Parathyroid adenoma (tissue), 2 donors: ENCODE data around the gene TANC1.
A peak's percentile ranks its signal among the peaks of the same experiment; 100 is the strongest.

Experiments used
- H2AFZ ChIP-seq: fragments of 300-600 bp; sonication (generic); one replicate; pipeline ENCODE4 v1.7.0; 2017; ENCODE audit warnings: antibody characterized with exemption, mild to moderate bottlenecking
- H3K27ac ChIP-seq: fragments of 300-600 bp; sonication (generic); one replicate; pipeline ENCODE4 v1.7.0; 2017
- H3K27me3 ChIP-seq: fragments of 300-600 bp; sonication (generic); one replicate; pipeline ENCODE4 v1.7.0; 2017; ENCODE audit warnings: low read length; ENCODE audit not compliant: control insufficient read depth, insufficient read depth
- H3K36me3 ChIP-seq: fragments of 300-600 bp; sonication (generic); one replicate; pipeline ENCODE4 v1.7.0; 2017; ENCODE audit warnings: low read length; ENCODE audit not compliant: control insufficient read depth, insufficient read depth
- H3K4me1 ChIP-seq: fragments of 300-600 bp; sonication (generic); one replicate; pipeline ENCODE4 v1.7.0; 2017; ENCODE audit warnings: control low read depth
- H3K4me2 ChIP-seq: fragments of 300-600 bp; sonication (generic); one replicate; pipeline ENCODE4 v1.7.0; 2017; ENCODE audit warnings: low read length
- H3K4me3 ChIP-seq: fragments of 300-600 bp; sonication (generic); one replicate; pipeline ENCODE4 v1.7.0; 2017; ENCODE audit warnings: low read depth, low read length
- H3K79me2 ChIP-seq: fragments of 300-600 bp; sonication (generic); one replicate; pipeline ENCODE4 v1.7.0; 2017; ENCODE audit warnings: control low read depth
- H3K9ac ChIP-seq: fragments of 300-600 bp; sonication (generic); one replicate; pipeline ENCODE4 v1.7.0; 2017; ENCODE audit warnings: mild to moderate bottlenecking
- H3K9me3 ChIP-seq: fragments of 300-600 bp; sonication (generic); one replicate; pipeline ENCODE4 v1.7.0; 2017; ENCODE audit warnings: low read length; ENCODE audit not compliant: control insufficient read depth
- CTCF ChIP-seq: fragments of 300-600 bp; sonication (generic); IDR thresholded peaks from one replicate; pipeline ENCODE4 v1.7.0; 2017; ENCODE audit warnings: antibody characterized with exemption, mild to moderate bottlenecking
- donor health status: primary hyperparathyroidism.

TANC1 gene

GRCh38 chr2:159086342-159086741 lies 117.9 kb downstream of the TANC1 start:
- no peaks in the 10 kb centered on the region for H3K4me1 ChIP-seq

GRCh38 chr2:159086826-159087225 lies 118.4 kb downstream of the TANC1 start:
- no peaks in the 10 kb centered on the region for H3K36me3 ChIP-seq
- no peak overlapping the region for H3K4me2 ChIP-seq
- no peaks in the 10 kb centered on the region for H3K9me3 ChIP-seq
- no peaks in the 10 kb centered on the region for H3K27me3 ChIP-seq
- no peak overlapping the region for H2AFZ ChIP-seq
- H3K4me1 ChIP-seq = no peaks in the 10 kb centered on the region
- H3K79me2 ChIP-seq = peaks cover 3% of the 10 kb centered on the region
- no peak overlapping the region for H3K9ac ChIP-seq
- no peak for TF ChIP-seq CTCF
- H3K27ac ChIP-seq = no peak overlapping the region
- no peak overlapping the region for H3K4me3 ChIP-seq

More at GRCh38 chr2:159086342-159086741, 117.9 kb downstream of the TANC1 start:
- Histone ChIP-seq H3K36me3 (no peaks in the 10 kb centered on the region), H3K4me3 (no peak overlapping the region), H3K27me3 (no peaks in the 10 kb centered on the region), H3K4me2 (no peak overlapping the region), H3K9me3 (no peaks in the 10 kb centered on the region), H3K27ac (no peak overlapping the region), H2AFZ (no peak overlapping the region), H3K79me2 (peaks cover 3% of the 10 kb centered on the region), H3K9ac (no peak overlapping the region)
- TF ChIP-seq CTCF = no peak

- H3K79me2 ChIP-seq = peaks cover 3% of the 10 kb centered on the region
- no peak overlapping the region for H3K4me2 ChIP-seq
- no peak overlapping the region for H3K9ac ChIP-seq
- no peak overlapping the region for H2AFZ ChIP-seq
- no peaks in the 10 kb centered on the region for H3K36me3 ChIP-seq
- no peak overlapping the region for H3K27ac ChIP-seq
- H3K4me1 ChIP-seq = no peaks in the 10 kb centered on the region
- no peak overlapping the region for H3K4me3 ChIP-seq
- H3K9me3 ChIP-seq = no peaks in the 10 kb centered on the region
- H3K27me3 ChIP-seq = no peaks in the 10 kb centered on the region
- no peak for TF ChIP-seq CTCF
These were observed 120.5 kb downstream of the TANC1 start for GRCh38 chr2:159088906-159089305.

- no peaks in the 10 kb centered on the region for H3K9me3 ChIP-seq
- no peak overlapping the region for H2AFZ ChIP-seq
- H3K27me3 ChIP-seq = no peaks in the 10 kb centered on the region
- peaks cover 3% of the 10 kb centered on the region for H3K79me2 ChIP-seq
- TF ChIP-seq CTCF = no peak
- no peak overlapping the region for H3K4me2 ChIP-seq
- H3K36me3 ChIP-seq = no peaks in the 10 kb centered on the region
- H3K4me1 ChIP-seq = no peaks in the 10 kb centered on the region
- H3K27ac ChIP-seq = no peak overlapping the region
- H3K4me3 ChIP-seq = no peak overlapping the region
- H3K9ac ChIP-seq = no peak overlapping the region
These were observed 121.1 kb downstream of the TANC1 start for GRCh38 chr2:159089543-159089942.

GRCh38 chr2:159090514-159091201 lies 122.2 kb downstream of the TANC1 start:
- no peak for TF ChIP-seq CTCF
- no peaks in the 10 kb centered on the region for H3K27me3 ChIP-seq
- peak overlapping the region; percentile 1 for H3K27ac ChIP-seq
- peaks cover 3% of the 10 kb centered on the region for H3K79me2 ChIP-seq
- H3K4me2 ChIP-seq = no peak overlapping the region
- H3K4me3 ChIP-seq = no peak overlapping the region
- no peaks in the 10 kb centered on the region for H3K36me3 ChIP-seq
- no peak overlapping the region for H3K9ac ChIP-seq
- no peak overlapping the region for H2AFZ ChIP-seq
- H3K9me3 ChIP-seq = no peaks in the 10 kb centered on the region
- no peaks in the 10 kb centered on the region for H3K4me1 ChIP-seq
